GM10248 (cell line): ENCODE measurements around the gene DAB1.

Experiments used
- CTCF ChIA-PET: fragments of 300-600 bp; sonication (Branson Sonifier 250); formaldehyde crosslinking; extraction: SDS; loops from one replicate; lab custom pipeline; 2021; ENCODE audit warnings: antibody characterized with exemption; lab: Yijun Ruan, JAX
- POLR2A ChIA-PET: fragments of 350-650 bp; sonication (Branson Sonifier 250); formaldehyde crosslinking; extraction: SDS; loops from one replicate; lab custom pipeline; 2020; ENCODE audit warnings: antibody characterized with exemption; lab: Yijun Ruan, JAX
- DNase-seq: peaks from one replicate; pipeline ENCODE4 v3.0.0; 2012; ENCODE audit errors: extremely low spot score
- TF ChIP-seq, protein P1 (sequence below): IDR thresholded peaks from 2 replicates; pipeline ENCODE4 v1.5.1; 2012; ENCODE audit warnings: mild to moderate bottlenecking, low read depth; ENCODE audit errors: extremely low read depth, missing control alignments, control extremely low read depth

DAB1 gene

DNA sequence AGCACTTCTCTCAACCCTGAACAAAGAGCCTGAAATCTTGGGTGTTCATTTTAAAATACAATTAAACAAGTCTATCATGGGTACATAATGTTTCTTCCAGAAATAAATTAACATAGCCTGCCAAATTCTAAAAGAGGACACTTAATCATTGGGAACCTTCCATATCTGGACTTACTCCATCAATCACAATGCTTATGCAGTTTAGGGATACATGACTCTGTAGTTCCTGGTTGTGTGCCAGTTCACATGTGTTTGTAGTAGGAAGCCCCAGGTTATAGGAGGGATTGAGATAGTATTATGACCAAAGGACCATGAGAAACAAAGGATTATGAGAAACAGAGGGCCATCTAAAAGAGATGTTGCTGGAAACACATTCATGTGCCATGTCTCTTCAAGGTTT, 19.1 kb upstream of the DAB1 start:
- ChIA-PET POLR2A (no interaction called here), CTCF (no interaction called here)
- TF ChIP-seq, protein P1, sequence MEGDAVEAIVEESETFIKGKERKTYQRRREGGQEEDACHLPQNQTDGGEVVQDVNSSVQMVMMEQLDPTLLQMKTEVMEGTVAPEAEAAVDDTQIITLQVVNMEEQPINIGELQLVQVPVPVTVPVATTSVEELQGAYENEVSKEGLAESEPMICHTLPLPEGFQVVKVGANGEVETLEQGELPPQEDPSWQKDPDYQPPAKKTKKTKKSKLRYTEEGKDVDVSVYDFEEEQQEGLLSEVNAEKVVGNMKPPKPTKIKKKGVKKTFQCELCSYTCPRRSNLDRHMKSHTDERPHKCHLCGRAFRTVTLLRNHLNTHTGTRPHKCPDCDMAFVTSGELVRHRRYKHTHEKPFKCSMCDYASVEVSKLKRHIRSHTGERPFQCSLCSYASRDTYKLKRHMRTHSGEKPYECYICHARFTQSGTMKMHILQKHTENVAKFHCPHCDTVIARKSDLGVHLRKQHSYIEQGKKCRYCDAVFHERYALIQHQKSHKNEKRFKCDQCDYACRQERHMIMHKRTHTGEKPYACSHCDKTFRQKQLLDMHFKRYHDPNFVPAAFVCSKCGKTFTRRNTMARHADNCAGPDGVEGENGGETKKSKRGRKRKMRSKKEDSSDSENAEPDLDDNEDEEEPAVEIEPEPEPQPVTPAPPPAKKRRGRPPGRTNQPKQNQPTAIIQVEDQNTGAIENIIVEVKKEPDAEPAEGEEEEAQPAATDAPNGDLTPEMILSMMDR, result no peak

DNA sequence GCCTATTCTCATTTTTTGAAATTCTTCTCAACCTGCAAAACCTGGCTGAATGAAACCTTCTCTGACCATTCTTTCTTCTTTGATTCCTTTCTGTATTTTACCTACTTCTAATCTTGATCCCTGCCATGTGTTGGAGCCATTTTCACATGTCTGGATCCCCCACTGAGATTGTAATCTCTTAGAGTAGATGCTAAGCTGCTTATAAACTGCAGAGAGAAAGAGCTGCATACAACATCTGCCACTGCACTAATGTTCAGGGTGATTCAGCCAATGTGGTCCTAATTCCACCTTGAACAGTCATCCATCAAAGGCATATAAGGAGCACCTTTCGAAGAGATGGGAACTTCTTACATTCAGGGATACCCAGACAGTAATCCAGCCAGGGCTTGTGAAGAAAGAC, 16.2 kb upstream of the DAB1 start:
- TF ChIP-seq, protein P1, result no peak
- POLR2A ChIA-PET, result no interaction called here
- no peak for DNase-seq
- CTCF ChIA-PET, result no interaction called here

More for the DNA sequence above, 19.1 kb upstream of the DAB1 start:
- no peak for DNase-seq

GRCh38 chr1:57431400-57431799, 7.5 kb upstream of the DAB1 start:
- ChIA-PET CTCF (interaction anchor here (1.0 kb wide), 1 partner anchor 10 kb away, joined by 3 read pairs; no protein-coding TSS in a partner anchor), POLR2A (interaction anchor here (0.6 kb wide), 1 partner anchor 1306 kb away, joined by 4 read pairs; no protein-coding TSS in a partner anchor)
- no peak for DNase-seq

DNA sequence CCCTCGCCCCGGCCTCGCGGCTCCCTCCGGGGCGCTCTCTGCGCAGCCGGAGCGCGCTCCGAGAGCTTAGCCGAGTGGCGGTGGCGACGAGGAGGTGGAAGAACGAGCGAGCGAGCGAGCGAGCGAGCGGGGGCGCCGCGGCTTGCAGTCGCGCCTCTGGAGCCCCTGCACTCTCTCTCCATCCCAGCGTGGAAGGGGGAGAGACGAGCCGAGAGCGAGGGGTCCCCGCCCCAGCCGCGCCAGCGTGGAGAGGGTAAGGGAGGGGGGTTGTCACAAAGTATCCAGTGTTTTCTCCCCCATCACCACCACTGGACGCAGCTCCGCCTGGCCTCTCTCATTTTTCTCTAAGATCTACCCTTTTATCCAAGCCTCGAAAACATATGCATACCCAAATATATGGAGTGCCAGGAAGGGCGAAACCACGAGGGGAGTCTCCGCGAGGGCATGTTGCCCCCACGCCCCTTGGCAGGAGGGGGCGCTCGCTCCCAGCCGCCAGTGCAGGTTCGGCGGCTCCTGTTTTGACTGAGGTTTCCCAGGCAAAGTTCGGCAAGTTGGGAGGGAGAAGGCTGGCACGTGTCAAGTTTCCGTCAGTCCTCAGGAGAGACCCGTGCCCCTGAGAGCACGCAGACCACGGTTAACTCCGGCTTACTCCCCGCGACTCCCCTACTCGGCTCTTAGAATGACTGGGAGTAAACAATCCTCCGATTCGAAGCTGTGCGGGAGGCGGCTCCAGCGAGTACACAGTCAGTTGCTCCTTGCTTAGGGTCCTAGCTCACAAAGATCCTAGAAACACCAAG, 569 bp upstream of the DAB1 start:
- POLR2A ChIA-PET, result no interaction called here
- CTCF ChIA-PET, result no interaction called here
- TF ChIP-seq, protein P1, result no peak
- DNase-seq, result no peak

More at GRCh38 chr1:57431400-57431799, 7.5 kb upstream of the DAB1 start:
- TF ChIP-seq, protein P1, result no peak

- TF ChIP-seq, protein P1, result no peak
- ChIA-PET POLR2A (no interaction called here), CTCF (no interaction called here)
- DNase-seq, result no peak
Measured at GRCh38 chr1:57423135-57423655, 665 bp downstream of the DAB1 start.

- TF ChIP-seq, protein P1, result no peak
- POLR2A ChIA-PET, result no interaction called here
- DNase-seq, result no peak
- CTCF ChIA-PET, result no interaction called here
Measured at GRCh38 chr1:57422271-57423134, 1.4 kb downstream of the DAB1 start.
